Uterus (tissue), 2 donors: ENCODE results near the gene SUCLA2.

Experiments
- CTCF ChIP-seq, 4 experiments: fragments of 200-600 bp in 2 of 4; fragments of 450-650 bp in 2 of 4; sonication (generic) in 2 of 4; IDR thresholded peaks; one replicate each; pipeline ENCODE4 v1.5.1; 2016 to 2019; ENCODE audit warnings: antibody characterized with exemption in 4 of 4, mild to moderate bottlenecking in 2 of 4, moderate library complexity in 1 of 4
- POLR2A ChIP-seq, 2 donors: fragments of 450-650 bp; IDR thresholded peaks; one replicate each; pipeline ENCODE4 v1.6.1; 2016; ENCODE audit warnings: antibody characterized with exemption in 2 of 2, mild to moderate bottlenecking in 1 of 2, moderate library complexity in 1 of 2

- no peak for TF ChIP-seq CTCF (IDR thresholded peaks at IDR 0.05)
- no peak for TF ChIP-seq POLR2A (IDR thresholded peaks at IDR 0.05)
Measured at GRCh38 chr13:47893527-47893926, 107.5 kb downstream of the SUCLA2 start.
